Measurements from ENCODE around the gene LPAR1.

LPAR1 gene, protein sequence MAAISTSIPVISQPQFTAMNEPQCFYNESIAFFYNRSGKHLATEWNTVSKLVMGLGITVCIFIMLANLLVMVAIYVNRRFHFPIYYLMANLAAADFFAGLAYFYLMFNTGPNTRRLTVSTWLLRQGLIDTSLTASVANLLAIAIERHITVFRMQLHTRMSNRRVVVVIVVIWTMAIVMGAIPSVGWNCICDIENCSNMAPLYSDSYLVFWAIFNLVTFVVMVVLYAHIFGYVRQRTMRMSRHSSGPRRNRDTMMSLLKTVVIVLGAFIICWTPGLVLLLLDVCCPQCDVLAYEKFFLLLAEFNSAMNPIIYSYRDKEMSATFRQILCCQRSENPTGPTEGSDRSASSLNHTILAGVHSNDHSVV

DNA sequence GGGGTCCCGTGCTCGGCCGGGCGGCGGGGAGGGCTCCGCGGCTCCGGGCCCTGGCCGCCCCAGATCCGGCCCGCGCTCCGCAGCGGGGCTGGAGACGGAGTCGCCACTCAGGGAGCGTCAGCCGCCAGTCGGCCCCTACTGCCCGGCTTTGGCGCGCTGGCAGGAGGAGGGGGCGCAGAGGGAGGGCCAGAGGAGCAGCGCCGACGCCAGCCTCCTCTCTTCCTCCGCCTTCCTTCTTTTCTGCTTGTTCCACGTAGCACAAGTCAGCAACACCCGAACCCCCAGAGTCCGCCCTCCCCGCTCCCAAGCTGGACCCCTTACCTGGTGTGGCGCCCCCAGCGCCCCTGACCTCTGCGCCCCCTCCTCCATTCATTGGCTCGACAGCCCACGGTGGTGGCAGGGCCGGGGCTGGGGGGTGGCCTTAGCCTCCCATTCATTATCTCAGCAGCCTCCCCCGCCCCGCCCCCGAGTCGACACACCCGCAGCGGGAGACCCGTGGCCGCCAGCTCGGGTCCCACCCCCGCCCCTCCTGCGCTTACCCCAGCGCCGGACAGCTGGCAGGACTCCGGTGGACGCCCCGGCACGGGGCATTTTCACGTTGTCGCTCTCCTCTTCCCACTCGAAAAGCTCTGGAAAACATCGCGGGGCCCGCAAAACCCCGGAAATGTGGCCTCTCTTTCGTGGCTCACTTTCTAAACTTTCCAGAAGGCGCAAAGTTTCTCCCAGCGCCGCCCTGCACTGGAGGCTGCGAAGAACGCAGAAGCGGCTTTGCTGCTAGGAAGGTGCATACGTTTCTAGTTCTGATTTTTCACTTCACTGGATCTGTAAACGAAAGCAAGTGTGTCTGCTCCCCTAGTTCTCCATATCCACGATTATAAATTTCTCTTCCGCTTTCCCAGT lies at the start of gene LPAR1:
Gene LPAR1 (minus strand): TSS at position 140 of the 900 bp plus-strand sequence. CDS start 66,353 bp downstream, outside the sequence.
- TF ChIP-seq, protein P1, sequence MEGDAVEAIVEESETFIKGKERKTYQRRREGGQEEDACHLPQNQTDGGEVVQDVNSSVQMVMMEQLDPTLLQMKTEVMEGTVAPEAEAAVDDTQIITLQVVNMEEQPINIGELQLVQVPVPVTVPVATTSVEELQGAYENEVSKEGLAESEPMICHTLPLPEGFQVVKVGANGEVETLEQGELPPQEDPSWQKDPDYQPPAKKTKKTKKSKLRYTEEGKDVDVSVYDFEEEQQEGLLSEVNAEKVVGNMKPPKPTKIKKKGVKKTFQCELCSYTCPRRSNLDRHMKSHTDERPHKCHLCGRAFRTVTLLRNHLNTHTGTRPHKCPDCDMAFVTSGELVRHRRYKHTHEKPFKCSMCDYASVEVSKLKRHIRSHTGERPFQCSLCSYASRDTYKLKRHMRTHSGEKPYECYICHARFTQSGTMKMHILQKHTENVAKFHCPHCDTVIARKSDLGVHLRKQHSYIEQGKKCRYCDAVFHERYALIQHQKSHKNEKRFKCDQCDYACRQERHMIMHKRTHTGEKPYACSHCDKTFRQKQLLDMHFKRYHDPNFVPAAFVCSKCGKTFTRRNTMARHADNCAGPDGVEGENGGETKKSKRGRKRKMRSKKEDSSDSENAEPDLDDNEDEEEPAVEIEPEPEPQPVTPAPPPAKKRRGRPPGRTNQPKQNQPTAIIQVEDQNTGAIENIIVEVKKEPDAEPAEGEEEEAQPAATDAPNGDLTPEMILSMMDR (IDR thresholded peaks at IDR 0.05): no peak

DNA sequence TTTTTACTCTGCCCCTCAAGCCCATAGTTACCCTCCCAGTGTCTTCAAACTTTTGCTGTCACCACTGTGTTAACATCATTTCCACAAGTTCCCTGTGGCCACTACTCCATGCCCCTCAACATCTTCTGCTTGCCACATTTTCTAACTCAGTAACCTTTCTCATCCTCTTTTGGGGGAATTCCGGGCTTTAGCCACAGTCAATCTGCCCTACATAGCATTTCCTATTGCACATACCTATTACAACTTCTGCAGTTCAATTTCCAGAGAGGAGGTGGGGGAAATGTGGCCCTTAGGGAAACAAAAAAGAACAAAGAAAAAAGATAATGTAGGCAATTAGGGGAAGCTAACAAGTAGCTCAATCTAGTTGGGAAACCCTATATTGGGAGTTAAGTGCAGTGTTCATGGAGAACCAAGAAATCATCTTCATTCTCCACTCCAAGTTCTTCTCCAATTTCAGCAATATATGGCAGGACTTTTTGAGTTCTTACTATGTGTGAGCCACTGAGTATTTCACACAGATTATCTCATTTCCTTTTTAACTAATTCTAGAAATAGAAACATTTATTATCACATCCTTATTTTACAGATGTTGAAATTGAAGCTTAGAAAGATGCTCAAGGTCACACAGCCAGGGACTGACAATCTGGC lies 40.2 kb upstream of the LPAR1 start:
- TF ChIP-seq, protein P1 (IDR thresholded peaks at IDR 0.05): no peak

DNA sequence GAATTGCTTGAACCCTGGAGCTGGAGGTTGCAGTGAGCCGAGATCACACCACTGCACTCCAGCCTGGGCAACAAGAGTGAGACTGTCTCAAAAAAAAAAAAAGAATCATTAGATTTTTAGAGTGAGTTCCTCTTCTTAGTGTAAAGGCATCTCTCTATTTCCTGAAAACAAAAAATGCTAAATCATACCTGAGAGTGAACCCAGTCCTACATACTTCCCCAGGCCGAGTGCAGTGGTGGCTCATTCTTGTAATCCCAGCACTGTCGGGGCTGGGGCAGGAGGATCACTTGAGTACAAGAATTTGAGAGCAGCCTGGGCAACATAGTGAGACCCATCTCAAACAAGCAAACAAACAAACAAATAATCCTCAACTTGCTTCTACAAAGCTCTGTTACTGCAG lies 38.2 kb upstream of the LPAR1 start:
- TF ChIP-seq, protein P1 (IDR thresholded peaks at IDR 0.05): no peak

DNA sequence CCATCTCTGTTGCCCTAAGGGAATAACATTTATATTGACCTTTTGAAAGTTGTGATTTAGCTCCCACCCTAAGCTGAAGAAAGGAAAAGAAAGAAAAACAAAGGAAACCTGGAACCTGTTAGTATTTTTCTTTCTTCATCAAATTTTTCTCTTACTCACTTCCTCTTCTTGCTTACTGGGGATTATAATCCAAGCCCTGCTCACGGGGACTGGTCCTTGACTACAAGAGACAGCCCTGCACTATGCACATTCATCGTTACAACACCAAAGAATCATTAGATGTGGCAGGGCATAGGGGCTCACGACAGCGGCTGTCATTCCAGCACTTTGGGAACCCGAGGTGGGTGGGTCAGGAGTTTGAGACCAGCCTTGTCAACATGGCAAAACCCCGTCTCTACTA lies 37.8 kb upstream of the LPAR1 start:
- TF ChIP-seq, protein P1 (IDR thresholded peaks at IDR 0.05): no peak

DNA sequence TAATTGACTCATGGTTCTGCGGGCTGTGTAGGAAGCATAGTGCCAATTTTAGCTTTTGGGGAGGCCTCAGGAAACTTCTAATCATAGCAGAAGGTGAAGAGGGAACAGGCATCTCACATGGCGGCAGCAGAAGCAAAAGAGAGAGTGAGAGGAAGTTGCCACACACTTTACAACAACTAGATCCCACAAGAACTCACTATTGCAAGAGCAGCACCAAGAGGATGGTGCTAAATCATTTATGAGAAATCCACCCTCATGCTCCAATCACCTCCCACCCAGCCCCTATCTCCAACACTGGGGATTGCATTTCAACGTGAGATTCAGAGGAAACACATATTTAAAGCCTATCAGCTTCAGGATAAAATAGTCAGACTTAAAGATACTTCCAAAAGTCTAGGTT lies 36.1 kb upstream of the LPAR1 start:
- TF ChIP-seq, protein P1 (IDR thresholded peaks at IDR 0.05): no peak

DNA sequence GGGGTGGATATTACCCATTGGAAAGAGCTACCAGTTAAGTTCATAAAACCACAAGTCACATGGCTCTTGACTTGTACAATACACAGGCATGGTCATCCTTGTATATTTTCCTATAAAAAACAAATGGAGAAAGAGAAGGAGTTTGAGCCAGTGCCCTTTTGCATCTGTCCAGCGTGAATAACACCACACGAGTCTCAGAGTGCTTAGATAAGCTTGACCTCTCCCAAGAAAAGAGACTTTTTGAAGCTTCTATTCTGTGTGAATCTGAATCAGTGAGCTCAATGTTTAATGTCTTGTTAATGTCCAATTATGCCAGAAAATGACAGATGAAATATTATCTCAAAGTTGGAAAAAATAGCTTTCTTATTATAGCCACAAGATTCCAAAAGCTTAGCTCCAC lies 30.9 kb upstream of the LPAR1 start:
- TF ChIP-seq, protein P1 (IDR thresholded peaks at IDR 0.05): no peak

DNA sequence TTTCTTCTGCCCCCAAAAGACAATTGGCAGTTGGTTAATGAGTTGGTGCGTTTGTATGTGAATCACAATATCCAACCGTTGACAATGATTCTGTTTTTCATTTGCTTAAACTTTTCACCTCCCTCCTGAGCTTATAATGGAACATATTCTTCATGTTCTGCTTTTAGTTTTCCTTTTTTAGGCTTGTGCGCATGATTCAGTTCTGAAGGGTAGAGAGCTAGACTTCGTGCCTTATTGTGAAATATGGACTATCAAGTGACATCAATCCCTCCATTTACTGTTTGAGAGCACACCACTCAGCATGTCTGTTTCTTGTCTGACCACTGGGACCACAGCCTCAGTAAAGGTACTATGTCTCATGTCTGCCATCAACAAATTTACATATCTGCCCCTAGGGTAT lies 30.5 kb upstream of the LPAR1 start:
- TF ChIP-seq, protein P1 (IDR thresholded peaks at IDR 0.05): no peak

Measured in LNCAP (cell line).